ENCODE results near the gene AKT1S1. TPM values are rescaled to one million over a fixed set of nuclear protein-coding genes. Genes with fewer than 3 reads are reported as not detected.
A peak's percentile ranks its signal among the peaks of the same experiment; 100 is the strongest.

The AKT1S1 gene
- total and polyA plus RNA-seq, 5 donors from 2014 or later = 3.0 to 12.9 (median 4.1) TPM

DNA sequence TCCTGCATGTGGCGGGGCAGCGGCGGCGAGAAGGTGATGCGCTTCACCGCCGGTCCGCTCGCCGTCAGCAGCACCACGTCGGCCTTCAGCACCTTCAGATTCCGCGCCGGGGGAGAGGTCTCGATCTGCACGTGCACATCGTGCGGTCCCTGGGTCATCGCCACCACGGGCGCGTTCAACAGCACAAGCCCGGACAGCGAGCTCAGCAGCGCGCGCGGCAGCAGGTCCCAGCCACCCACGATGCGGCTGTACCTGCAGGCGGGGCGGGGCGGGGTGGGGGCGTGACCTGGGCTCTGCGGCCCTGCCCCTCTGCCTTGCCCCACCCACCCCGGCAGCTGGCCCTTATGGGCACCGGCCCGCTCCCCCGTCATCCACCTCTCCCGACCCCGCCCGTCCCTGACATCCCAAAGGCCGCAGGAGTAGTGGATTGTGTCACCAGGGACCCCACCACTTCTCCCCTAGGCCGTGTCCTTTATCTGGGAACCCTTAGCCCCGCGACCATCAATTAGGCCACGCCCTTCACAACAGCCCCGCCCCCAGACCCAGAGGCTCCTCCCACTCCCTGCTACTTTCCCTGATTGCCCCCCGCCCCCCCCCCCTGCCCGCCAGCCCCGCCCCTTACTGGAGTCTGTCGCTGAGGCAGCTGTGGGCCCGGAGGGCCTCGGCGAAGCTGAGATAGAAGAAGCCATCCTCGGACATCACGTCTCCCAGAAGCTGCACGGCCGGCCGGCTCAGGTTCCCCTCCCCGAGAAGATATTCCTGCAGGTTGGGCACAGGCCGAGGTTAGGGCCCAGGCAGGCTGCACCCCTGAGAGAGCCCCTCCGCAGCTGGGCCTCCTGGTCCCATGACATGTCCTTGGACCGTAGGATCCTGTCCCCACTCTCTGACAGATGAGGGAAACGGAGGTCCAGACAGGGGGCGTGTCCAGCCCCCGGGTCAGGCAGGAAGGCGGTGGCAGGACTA is 13.5 kb upstream of the AKT1S1 start:
- Histone ChIP-seq H3K9me3 (ENCODE audit: control insufficient read depth in 2 of 2, low read length in 2 of 2) (no peaks in the 10 kb centered on the region), H3K4me3 (ENCODE audit: low read depth, low read length) (no peak overlapping the region), H3K27ac (ENCODE audit: insufficient read depth, low read length, poor library complexity, severe bottlenecking) (no peak overlapping the region), H3K27me3 (ENCODE audit: control insufficient read depth, insufficient read depth, low read length) (no peaks in the 10 kb centered on the region), H3K4me1 (ENCODE audit: control insufficient read depth, insufficient read depth, low read length, poor library complexity, severe bottlenecking) (peaks cover 11% of the 10 kb centered on the region), H3K36me3 (ENCODE audit: control insufficient read depth, insufficient read depth, low read length) (no peaks in the 10 kb centered on the region)
- no peaks in the 10 kb centered on the region for H3K36me3 Mint-ChIP-seq
- DNase-seq (peak in 2 of 3 donors; percentile 66 to 72), ATAC-seq (ENCODE audit: low read depth in 2 of 2) (peak; percentile 78 to 85)
- H3K4me3 Mint-ChIP-seq = peak overlapping the region; percentile 80 to 88 (median 84)
- H3K27me3 Mint-ChIP-seq = no peaks in the 10 kb centered on the region
- peaks cover 0 to 2% (median 0%) of the 10 kb centered on the region in 7 donors for H3K9me3 Mint-ChIP-seq
- peaks cover 0 to 25% (median 7%) of the 10 kb centered on the region in 4 donors for H3K4me1 Mint-ChIP-seq
- H3K27ac Mint-ChIP-seq = peak overlapping the region in 2 of 3 donors; percentile 60 to 80

DNA sequence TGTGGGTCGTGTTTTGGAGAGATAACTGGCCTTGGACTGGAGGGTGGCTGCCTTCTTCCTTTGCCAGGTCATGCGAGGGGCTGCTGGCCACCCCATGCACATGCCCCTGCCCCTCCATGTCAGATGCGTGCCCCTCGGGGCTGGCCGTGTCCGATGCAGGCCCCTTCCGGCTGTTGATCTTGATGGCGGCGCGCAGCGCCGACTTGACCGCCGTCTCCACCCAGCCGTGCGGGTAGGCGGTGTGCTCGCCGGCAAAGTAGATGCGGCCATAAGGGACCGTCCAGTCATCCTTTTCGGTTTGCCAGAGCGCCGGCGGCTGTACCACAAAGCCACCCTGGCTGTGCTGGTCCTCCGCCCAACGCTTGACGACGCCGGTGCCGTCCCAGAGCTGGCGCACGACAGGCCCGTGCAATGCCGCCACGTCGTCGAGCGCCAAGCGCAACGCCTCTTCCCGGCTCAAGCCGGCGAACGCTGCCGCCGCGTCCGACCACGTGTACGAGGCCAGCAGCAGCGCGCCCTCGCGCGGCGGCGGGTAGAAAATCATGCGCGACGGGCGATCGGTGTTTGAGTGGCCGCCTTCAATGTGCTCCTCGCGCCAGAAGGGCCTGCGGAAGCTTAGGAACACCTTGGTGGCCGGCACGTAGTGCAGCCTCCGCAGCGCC is 12.7 kb upstream of the AKT1S1 start:
- H3K4me3 ChIP-seq (ENCODE audit: low read depth, low read length) = no peak overlapping the region
- peaks cover 11% of the 10 kb centered on the region for H3K4me1 ChIP-seq (ENCODE audit: control insufficient read depth, insufficient read depth, low read length, poor library complexity, severe bottlenecking)
- no peaks in the 10 kb centered on the region for H3K27me3 ChIP-seq (ENCODE audit: control insufficient read depth, insufficient read depth, low read length)
- H3K4me1 Mint-ChIP-seq = peaks cover 0 to 21% (median 7%) of the 10 kb centered on the region in 4 donors
- DNase-seq (peak; percentile 63 to 89 (median 77)), ATAC-seq (ENCODE audit: low read depth in 2 of 2) (peak; percentile 68)
- H3K27me3 Mint-ChIP-seq = no peaks in the 10 kb centered on the region
- peaks cover 0 to 2% (median 0%) of the 10 kb centered on the region in 7 donors for H3K9me3 Mint-ChIP-seq
- peak overlapping the region in 2 of 3 donors; percentile 60 to 80 for H3K27ac Mint-ChIP-seq
- peaks cover 2% of the 10 kb centered on the region for H3K36me3 Mint-ChIP-seq
- no peaks in the 10 kb centered on the region for H3K9me3 ChIP-seq (ENCODE audit: control insufficient read depth in 2 of 2, low read length in 2 of 2)
- no peak overlapping the region for H3K27ac ChIP-seq (ENCODE audit: insufficient read depth, low read length, poor library complexity, severe bottlenecking)
- peaks cover 2% of the 10 kb centered on the region for H3K36me3 ChIP-seq (ENCODE audit: control insufficient read depth, insufficient read depth, low read length)
- peak overlapping the region; percentile 80 to 88 (median 84) for H3K4me3 Mint-ChIP-seq

DNA sequence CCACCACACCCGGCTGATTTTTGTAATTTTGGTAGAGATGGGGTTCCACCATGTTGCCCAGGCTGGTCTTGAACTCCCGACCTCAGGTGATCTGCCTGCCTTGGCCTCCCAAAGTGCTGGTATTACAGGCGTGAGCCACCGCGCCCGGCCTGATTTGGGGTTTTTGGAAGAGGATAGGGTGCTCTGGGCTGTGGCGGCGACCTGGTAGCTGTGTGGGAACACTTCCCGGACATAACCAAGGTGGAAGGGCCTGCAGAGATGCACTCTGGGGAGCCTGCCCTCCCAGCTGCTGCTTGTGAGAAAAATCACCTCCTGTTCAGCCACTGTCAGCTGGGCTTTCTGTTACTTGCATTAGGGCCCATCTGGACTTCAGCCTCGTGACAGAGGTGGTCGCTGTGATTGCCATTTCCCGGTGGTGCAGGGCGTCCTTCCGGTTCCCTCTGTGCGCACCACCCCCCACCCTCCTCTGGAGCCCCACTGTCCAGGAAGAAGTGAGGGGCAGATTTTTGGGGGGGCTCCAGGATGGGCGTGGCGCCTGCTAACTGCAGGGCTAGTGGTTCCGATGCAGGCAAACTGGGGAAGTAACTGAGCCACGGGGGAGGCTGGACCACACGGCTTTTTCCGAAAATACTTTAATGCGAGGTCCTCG is 12.0 kb upstream of the AKT1S1 start:
- H3K27ac Mint-ChIP-seq = peak overlapping the region in 1 of 3 donors; percentile 26
- H3K4me3 ChIP-seq (ENCODE audit: low read depth, low read length) = no peak overlapping the region

DNA sequence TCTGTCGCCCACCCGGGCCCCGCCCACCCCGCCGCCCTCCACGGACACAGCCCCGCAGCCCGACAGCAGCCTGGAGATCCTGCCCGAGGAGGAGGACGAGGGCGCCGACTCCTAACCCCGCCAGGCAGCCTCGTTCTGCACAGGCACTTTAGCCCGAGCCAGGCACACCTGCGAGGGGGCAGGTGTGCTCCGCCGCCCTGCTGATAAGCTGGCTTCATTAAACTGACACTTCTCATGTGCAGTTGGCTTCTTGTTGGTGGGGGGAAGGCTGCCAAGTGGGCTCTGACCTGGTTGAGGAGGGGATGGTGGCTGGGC is 11.3 kb upstream of the AKT1S1 start:
- Histone ChIP-seq H3K36me3 (ENCODE audit: control insufficient read depth, insufficient read depth, low read length) (peaks cover 15% of the 10 kb centered on the region), H3K27me3 (ENCODE audit: control insufficient read depth, insufficient read depth, low read length) (no peaks in the 10 kb centered on the region), H3K4me1 (ENCODE audit: control insufficient read depth, insufficient read depth, low read length, poor library complexity, severe bottlenecking) (peaks cover 11% of the 10 kb centered on the region), H3K4me3 (ENCODE audit: low read depth, low read length) (no peak overlapping the region), H3K9me3 (ENCODE audit: control insufficient read depth in 2 of 2, low read length in 2 of 2) (no peaks in the 10 kb centered on the region), H3K27ac (ENCODE audit: insufficient read depth, low read length, poor library complexity, severe bottlenecking) (no peak overlapping the region)
- peaks cover 10% of the 10 kb centered on the region for H3K36me3 Mint-ChIP-seq
- ATAC-seq (ENCODE audit: low read depth in 2 of 2) (no peak), DNase-seq (no peak)
- no peak overlapping the region for H3K4me3 Mint-ChIP-seq
- H3K27me3 Mint-ChIP-seq = no peaks in the 10 kb centered on the region
- H3K9me3 Mint-ChIP-seq = peaks cover 0 to 2% (median 0%) of the 10 kb centered on the region in 7 donors
- peaks cover 0 to 19% (median 7%) of the 10 kb centered on the region in 4 donors for H3K4me1 Mint-ChIP-seq
- no peak overlapping the region for H3K27ac Mint-ChIP-seq

More for the DNA sequence above, 12.0 kb upstream of the AKT1S1 start:
- Mint-ChIP-seq H3K27me3 (no peaks in the 10 kb centered on the region), H3K9me3 (peaks cover 0 to 2% (median 0%) of the 10 kb centered on the region in 7 donors), H3K36me3 (peaks cover 7% of the 10 kb centered on the region), H3K4me1 (peaks cover 0 to 19% (median 7%) of the 10 kb centered on the region in 4 donors), H3K4me3 (peak overlapping the region in 2 of 4 donors; percentile 39 to 48)
- no peaks in the 10 kb centered on the region for H3K27me3 ChIP-seq (ENCODE audit: control insufficient read depth, insufficient read depth, low read length)
- H3K36me3 ChIP-seq (ENCODE audit: control insufficient read depth, insufficient read depth, low read length) = peaks cover 8% of the 10 kb centered on the region
- ATAC-seq (ENCODE audit: low read depth in 2 of 2) (no peak), DNase-seq (no peak)
- H3K4me1 ChIP-seq (ENCODE audit: control insufficient read depth, insufficient read depth, low read length, poor library complexity, severe bottlenecking) = peaks cover 11% of the 10 kb centered on the region
- no peak overlapping the region for H3K27ac ChIP-seq (ENCODE audit: insufficient read depth, low read length, poor library complexity, severe bottlenecking)
- no peaks in the 10 kb centered on the region for H3K9me3 ChIP-seq (ENCODE audit: control insufficient read depth in 2 of 2, low read length in 2 of 2)

DNA sequence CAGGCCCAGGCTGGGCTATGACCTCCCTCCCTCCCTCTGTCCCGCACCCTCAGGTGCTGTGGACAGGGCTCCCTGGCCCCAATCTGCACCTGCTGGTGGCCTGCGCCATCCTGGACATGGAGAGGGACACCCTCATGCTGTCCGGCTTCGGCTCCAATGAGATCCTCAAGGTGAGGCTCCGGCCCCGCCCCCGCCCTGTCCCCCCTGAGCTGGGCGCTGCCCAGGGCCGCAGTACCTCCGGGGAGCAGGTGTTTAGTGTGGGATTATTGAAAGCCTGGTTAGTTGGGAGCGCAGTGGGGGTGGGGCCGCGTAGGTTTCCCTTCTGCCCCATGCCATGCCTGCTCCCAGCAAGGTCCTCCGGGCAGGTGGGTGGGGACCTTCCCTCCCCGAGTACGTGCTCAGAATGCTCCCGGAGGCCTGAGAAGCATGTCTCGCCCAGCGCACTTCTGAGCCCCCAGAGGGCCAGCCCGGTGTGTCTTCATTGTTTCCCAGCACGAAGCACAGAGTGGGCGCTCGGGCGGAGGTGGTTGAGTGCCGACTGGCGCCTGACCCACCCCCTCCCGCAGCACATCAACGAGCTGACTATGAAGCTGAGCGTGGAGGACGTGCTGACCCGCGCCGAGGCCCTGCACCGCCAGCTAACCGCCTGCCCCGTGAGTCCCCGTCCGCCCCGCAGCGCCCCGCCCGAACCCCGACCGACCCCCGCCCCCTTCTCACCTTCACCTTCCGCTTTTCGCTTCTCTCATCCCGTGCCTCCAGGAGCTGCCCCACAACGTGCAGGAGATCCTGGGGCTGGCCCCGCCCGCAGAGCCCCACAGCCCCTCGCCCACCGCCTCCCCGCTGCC is 10.7 kb upstream of the AKT1S1 start:
- peaks cover 0 to 2% (median 0%) of the 10 kb centered on the region in 7 donors for H3K9me3 Mint-ChIP-seq
- H3K27ac Mint-ChIP-seq = no peak overlapping the region
- H3K4me1 ChIP-seq (ENCODE audit: control insufficient read depth, insufficient read depth, low read length, poor library complexity, severe bottlenecking) = peaks cover 11% of the 10 kb centered on the region
- no peak for ATAC-seq (ENCODE audit: low read depth in 2 of 2)
- H3K9me3 ChIP-seq (ENCODE audit: control insufficient read depth in 2 of 2, low read length in 2 of 2) = no peaks in the 10 kb centered on the region
- peaks cover 21% of the 10 kb centered on the region for H3K36me3 ChIP-seq (ENCODE audit: control insufficient read depth, insufficient read depth, low read length)
- H3K4me3 Mint-ChIP-seq = no peak overlapping the region
- H3K4me1 Mint-ChIP-seq = peaks cover 0 to 19% (median 5%) of the 10 kb centered on the region in 4 donors
- H3K36me3 Mint-ChIP-seq = peaks cover 14% of the 10 kb centered on the region
- no peaks in the 10 kb centered on the region for H3K27me3 ChIP-seq (ENCODE audit: control insufficient read depth, insufficient read depth, low read length)
- H3K27me3 Mint-ChIP-seq = no peaks in the 10 kb centered on the region
- H3K27ac ChIP-seq (ENCODE audit: insufficient read depth, low read length, poor library complexity, severe bottlenecking) = no peak overlapping the region
- DNase-seq = no peak
- H3K4me3 ChIP-seq (ENCODE audit: low read depth, low read length) = no peak overlapping the region

DNA sequence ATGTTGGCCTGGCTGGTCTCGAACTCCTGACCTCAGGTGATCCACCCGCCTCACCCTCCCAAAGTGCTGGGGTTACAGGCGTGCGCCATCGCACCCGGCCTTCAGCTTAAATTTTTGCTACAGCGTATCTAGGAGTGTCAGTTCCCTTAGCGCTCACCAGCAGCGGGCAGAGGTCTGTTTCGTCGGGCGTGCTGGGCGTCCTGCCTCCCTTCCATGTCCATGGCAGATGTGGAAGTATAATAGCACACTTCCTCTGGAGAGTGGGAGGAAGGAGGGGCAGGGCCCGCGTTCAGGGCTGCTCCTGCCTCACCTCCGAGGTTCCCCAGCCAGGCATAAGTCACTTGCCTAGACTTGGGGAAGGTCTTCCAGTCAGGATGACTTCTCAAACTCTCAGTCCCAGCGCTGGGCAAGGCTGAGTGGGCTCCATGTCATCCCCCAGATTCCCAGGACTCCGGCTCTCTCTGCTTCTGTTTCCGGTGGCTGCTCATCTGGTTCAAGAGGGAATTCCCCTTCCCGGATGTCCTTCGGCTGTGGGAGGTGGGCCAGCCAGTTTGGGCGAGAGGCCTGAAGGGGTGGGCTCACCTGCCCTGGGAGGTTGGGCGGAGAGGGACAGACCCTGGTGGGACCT is 10.0 kb upstream of the AKT1S1 start:
- DNase-seq (no peak), ATAC-seq (ENCODE audit: low read depth in 2 of 2) (no peak)
- Mint-ChIP-seq H3K4me1 (peaks cover 0 to 13% (median 2%) of the 10 kb centered on the region in 4 donors), H3K9me3 (peaks cover 0 to 2% (median 0%) of the 10 kb centered on the region in 7 donors), H3K27me3 (no peaks in the 10 kb centered on the region), H3K4me3 (no peak overlapping the region), H3K27ac (no peak overlapping the region), H3K36me3 (peaks cover 14% of the 10 kb centered on the region)
- Histone ChIP-seq H3K36me3 (ENCODE audit: control insufficient read depth, insufficient read depth, low read length) (peaks cover 28% of the 10 kb centered on the region), H3K27ac (ENCODE audit: insufficient read depth, low read length, poor library complexity, severe bottlenecking) (no peak overlapping the region), H3K27me3 (ENCODE audit: control insufficient read depth, insufficient read depth, low read length) (no peaks in the 10 kb centered on the region), H3K4me3 (ENCODE audit: low read depth, low read length) (no peak overlapping the region), H3K9me3 (ENCODE audit: control insufficient read depth in 2 of 2, low read length in 2 of 2) (no peaks in the 10 kb centered on the region), H3K4me1 (ENCODE audit: control insufficient read depth, insufficient read depth, low read length, poor library complexity, severe bottlenecking) (peaks cover 11% of the 10 kb centered on the region)

Data from CD4-positive, CD25-positive, alpha-beta regulatory T cell (primary cell).